Osteocyte (in vitro differentiated cells): ENCODE data around the gene DKK3. TPM values are rescaled to one million over a fixed set of nuclear protein-coding genes. Genes with fewer than 3 reads are reported as not detected.

Experiments used
- DNase-seq: peaks from one replicate; pipeline ENCODE4 v3.0.0; 2021; ENCODE audit warnings: mixed read lengths; ENCODE audit not compliant: unreplicated experiment; ENCODE audit errors: extremely low spot score
- H3K27ac Mint-ChIP-seq: one replicate; pipeline ENCODE4 v1.8.0; 2021; ENCODE audit warnings: mild to moderate bottlenecking, mixed read lengths; ENCODE audit not compliant: unreplicated experiment
- H3K27me3 Mint-ChIP-seq: one replicate; pipeline ENCODE4 v1.8.0; 2021; ENCODE audit warnings: mixed read lengths; ENCODE audit not compliant: unreplicated experiment
- H3K36me3 Mint-ChIP-seq: one replicate; pipeline ENCODE4 v1.8.0; 2021; ENCODE audit warnings: mixed read lengths; ENCODE audit not compliant: unreplicated experiment
- H3K4me1 Mint-ChIP-seq: one replicate; pipeline ENCODE4 v1.8.0; 2021; ENCODE audit warnings: mixed read lengths; ENCODE audit not compliant: unreplicated experiment
- H3K4me3 Mint-ChIP-seq: one replicate; pipeline ENCODE4 v1.8.0; 2021; ENCODE audit warnings: mild to moderate bottlenecking, moderate library complexity, mixed read lengths; ENCODE audit not compliant: unreplicated experiment
- H3K9me3 Mint-ChIP-seq: one replicate; pipeline ENCODE4 v1.8.0; 2021; ENCODE audit warnings: mixed read lengths; ENCODE audit not compliant: unreplicated experiment
- total RNA-seq: library from RNA; stranded (reverse); gene quantifications from 2 replicates; pipeline ENCODE4 v1.2.1, GENCODE V29; 2021
- TF ChIP-seq, protein P1 (sequence below): fragments of 200-600 bp; sonication (generic); IDR thresholded peaks from 2 replicates; pipeline ENCODE4 v1.5.0; 2021; ENCODE audit warnings: antibody characterized with exemption, mild to moderate bottlenecking, moderate library complexity

Gene DKK3
- total RNA-seq, 1 donor from 2014 or later = 548 TPM

DNA sequence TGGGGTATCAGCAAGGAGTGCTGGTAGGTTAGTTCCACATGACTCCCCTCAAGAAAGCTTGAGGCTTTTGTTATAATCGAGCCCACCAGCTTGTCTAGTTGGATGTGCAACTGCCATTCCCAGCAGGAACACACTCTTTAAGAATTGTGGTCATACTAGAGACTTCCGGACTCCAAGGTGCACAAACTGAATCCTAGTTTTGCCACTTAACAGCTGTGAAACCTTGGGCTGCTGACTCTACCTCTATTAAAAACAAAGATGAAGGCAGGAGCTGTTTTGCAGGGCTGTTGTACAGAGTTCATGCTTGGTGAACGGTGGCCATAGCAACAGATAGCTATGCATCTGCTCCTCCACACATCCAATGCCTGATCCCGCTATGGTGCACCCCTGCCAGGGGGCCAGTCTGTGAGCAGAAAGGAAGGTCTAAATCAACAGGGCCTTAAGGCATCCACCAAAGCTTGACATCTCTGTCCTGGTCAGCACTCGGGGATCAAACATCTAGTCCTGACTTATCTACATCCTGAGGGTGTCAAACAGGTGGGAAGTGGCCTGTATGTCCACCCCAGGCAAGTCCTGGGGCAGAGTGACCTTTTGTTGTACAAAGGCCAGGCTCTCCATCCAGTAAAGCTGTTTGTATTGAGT is 36.4 kb downstream of the DKK3 start:
- no peak for DNase-seq
- peaks cover 95% of the 10 kb centered on the region for H3K4me1 Mint-ChIP-seq
- H3K27ac Mint-ChIP-seq = no peak overlapping the region
- no peaks in the 10 kb centered on the region for H3K27me3 Mint-ChIP-seq
- TF ChIP-seq, protein P1, sequence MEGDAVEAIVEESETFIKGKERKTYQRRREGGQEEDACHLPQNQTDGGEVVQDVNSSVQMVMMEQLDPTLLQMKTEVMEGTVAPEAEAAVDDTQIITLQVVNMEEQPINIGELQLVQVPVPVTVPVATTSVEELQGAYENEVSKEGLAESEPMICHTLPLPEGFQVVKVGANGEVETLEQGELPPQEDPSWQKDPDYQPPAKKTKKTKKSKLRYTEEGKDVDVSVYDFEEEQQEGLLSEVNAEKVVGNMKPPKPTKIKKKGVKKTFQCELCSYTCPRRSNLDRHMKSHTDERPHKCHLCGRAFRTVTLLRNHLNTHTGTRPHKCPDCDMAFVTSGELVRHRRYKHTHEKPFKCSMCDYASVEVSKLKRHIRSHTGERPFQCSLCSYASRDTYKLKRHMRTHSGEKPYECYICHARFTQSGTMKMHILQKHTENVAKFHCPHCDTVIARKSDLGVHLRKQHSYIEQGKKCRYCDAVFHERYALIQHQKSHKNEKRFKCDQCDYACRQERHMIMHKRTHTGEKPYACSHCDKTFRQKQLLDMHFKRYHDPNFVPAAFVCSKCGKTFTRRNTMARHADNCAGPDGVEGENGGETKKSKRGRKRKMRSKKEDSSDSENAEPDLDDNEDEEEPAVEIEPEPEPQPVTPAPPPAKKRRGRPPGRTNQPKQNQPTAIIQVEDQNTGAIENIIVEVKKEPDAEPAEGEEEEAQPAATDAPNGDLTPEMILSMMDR = no peak
- H3K4me3 Mint-ChIP-seq = no peak overlapping the region
- peaks cover 11% of the 10 kb centered on the region for H3K36me3 Mint-ChIP-seq
- no peaks in the 10 kb centered on the region for H3K9me3 Mint-ChIP-seq

DNA sequence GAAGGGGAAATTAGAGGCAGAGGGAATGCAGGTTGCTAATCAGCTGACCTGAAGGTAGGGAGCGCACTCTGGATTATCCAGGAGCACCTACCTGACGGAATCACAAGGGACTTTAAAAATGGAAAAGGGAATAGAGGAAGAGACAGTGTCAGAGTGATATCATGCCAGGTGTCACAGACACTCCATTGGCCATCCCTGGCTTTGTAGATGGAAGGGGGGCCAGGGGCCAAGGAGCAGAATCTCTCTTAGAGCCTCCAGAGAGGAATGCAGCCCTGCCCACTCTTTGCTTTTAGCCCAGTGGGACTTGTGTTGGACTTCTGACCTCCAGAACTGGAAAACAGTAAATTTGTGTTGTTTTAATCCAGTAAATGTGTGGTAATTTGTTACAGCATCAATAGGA is 37.9 kb downstream of the DKK3 start:
- TF ChIP-seq, protein P1 = no peak
- Mint-ChIP-seq H3K9me3 (no peaks in the 10 kb centered on the region), H3K27ac (no peak overlapping the region), H3K27me3 (no peaks in the 10 kb centered on the region), H3K4me1 (peaks cover 86% of the 10 kb centered on the region), H3K4me3 (no peak overlapping the region), H3K36me3 (peaks cover 24% of the 10 kb centered on the region)
- no peak for DNase-seq

DNA sequence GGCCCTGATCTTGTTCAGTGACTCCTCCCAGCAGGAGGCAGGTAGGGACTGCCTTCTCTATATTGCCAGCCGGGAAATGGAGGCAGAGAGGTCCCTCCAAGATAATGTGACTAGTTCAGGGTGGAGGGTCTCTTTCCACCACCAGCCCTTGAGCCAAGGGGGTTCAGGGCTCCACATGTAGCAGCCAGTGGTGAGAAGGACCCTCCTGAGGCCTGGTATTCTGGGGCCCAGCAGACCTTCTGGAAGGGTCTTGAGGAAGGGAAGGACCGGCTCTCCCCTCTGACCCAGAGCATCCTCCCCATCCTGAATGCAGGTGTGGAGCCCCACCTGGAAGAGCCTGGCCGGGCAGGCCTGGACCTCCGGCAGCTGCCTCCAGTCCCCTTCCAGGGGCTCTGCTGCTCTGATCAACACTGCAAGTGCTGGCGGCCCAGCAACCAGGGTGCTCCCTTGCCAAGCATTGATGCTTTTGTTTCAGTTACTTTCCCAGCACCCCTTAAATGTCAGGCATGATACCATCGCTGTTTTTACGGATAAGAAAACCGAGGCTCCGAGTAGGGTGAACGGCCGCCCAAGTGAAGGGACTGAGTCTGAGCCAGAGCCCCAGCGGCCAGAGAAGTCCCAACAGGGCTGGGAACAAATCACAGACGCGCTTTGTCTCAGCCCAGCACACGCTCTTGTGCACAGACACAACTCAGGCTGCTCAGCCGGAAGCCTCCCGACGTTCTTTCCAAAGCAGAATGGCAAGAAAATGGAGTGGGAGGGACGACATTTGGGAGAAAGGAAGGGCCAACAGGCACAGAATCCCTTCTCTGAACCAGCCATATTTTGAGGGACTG is 38.8 kb downstream of the DKK3 start:
- H3K9me3 Mint-ChIP-seq = no peaks in the 10 kb centered on the region
- H3K27ac Mint-ChIP-seq = peak overlapping the region; percentile 84
- TF ChIP-seq, protein P1 = no peak
- H3K4me3 Mint-ChIP-seq = no peak overlapping the region
- DNase-seq = no peak
- peaks cover 77% of the 10 kb centered on the region for H3K4me1 Mint-ChIP-seq
- no peaks in the 10 kb centered on the region for H3K27me3 Mint-ChIP-seq
- peaks cover 31% of the 10 kb centered on the region for H3K36me3 Mint-ChIP-seq

DNA sequence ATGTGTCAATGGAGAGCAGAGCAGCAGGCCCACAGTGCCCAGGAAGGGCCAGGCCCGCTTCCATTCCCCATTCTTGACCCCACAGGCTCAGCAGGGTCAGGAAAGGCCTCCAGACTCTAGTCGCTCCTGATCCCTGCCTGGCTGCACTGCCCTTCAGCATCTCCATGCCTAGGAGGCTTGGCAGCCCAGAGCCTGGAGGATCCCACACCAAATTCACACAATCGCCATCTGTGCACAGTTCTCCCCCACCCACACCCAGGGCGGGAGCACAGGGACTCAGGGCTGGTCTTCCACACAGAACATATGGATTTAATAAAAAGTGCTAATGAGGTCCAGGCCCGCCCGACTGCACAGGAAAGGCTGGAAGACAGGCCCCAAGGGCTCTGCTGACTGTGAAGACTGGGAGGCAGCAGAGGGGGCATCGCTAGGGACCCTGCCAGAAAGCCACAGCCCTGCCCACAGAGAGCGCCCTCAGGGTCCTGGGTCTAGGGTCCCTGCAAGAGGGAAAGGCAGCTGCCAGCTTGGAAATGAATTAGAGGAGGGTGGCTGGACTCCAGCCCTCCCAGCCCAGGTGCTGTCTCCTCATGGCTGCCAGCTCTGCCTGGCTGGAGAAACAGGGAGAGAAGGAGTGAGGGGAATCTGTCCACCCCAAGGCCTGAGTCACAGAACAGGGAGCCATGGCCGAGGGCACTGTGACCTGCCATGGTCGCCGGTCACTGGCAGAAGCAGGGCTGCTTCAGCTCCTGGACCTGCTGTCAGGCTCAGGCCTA is 39.7 kb downstream of the DKK3 start:
- H3K4me1 Mint-ChIP-seq = peaks cover 68% of the 10 kb centered on the region
- H3K27ac Mint-ChIP-seq = peak overlapping the region; percentile 84
- no peaks in the 10 kb centered on the region for H3K27me3 Mint-ChIP-seq
- peaks cover 39% of the 10 kb centered on the region for H3K36me3 Mint-ChIP-seq
- TF ChIP-seq, protein P1 = no peak
- peak; percentile 88 for DNase-seq
- H3K4me3 Mint-ChIP-seq = no peak overlapping the region
- H3K9me3 Mint-ChIP-seq = no peaks in the 10 kb centered on the region
